Activated naive CD8-positive, alpha-beta T cell treated with anti-CD3 and anti-CD28 coated beads for 36 hours (primary cell): ENCODE data around the gene ALLC. TPM values are rescaled to one million over a fixed set of nuclear protein-coding genes. Genes with fewer than 3 reads are reported as not detected.

Source experiments
- DNase-seq: peaks from one replicate; pipeline ENCODE4 v3.0.0; 2021
- H3K27ac Mint-ChIP-seq: one replicate; pipeline ENCODE4 v1.8.0; 2022; ENCODE audit warnings: mild to moderate bottlenecking, moderate library complexity, mixed read lengths
- H3K27me3 Mint-ChIP-seq: one replicate; pipeline ENCODE4 v1.8.0; 2022; ENCODE audit warnings: mild to moderate bottlenecking, mixed read lengths
- H3K36me3 Mint-ChIP-seq: one replicate; pipeline ENCODE4 v1.8.0; 2021; ENCODE audit warnings: mild to moderate bottlenecking, mixed read lengths
- H3K4me1 Mint-ChIP-seq: one replicate; pipeline ENCODE4 v1.8.0; 2021; ENCODE audit warnings: mixed read lengths
- H3K4me3 Mint-ChIP-seq: one replicate; pipeline ENCODE4 v1.8.0; 2022; ENCODE audit warnings: mild to moderate bottlenecking, moderate library complexity, mixed read lengths
- H3K9me3 Mint-ChIP-seq: one replicate; pipeline ENCODE4 v1.8.0; 2022; ENCODE audit warnings: mixed read lengths
- total RNA-seq, 2 experiments: library from RNA; stranded (reverse); gene quantifications; one replicate each; pipeline ENCODE4 v1.2.3, GENCODE V29; 2021

ALLC gene
- total RNA-seq, 2 experiments from 2014 or later, result not detected

DNA sequence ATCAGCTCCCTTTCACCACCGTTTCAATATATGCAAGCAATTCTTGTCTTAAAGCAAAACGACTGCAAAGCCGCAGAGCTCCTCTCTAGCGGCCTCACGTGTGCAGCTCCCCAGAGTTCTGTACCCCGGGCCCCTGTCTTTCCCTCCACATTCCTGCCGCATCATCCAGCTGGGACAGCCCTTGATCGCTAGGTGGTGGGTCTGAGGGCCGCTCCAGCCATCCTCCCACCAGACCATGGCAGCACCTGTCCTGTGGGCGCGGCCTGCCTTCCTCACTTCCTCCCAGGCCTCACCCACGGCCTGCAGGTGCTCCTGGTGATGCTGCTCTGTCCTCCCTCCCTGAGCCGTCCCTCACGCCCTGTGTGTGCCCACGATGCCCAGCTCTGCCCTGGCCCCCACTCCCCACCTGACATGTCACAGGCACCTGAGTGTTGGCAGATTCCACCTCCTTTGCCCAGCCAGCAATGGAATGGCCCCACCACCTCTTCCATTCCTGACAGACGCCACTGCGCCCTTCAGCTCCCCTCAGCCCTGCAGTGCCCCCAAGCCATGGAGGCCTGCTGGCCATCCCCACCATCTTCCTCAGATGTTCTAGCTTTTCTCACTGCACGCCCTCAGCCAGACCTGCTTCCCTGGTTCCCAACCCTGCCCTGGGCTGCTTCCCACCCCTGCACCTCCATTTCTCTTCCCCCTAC lies 15.3 kb upstream of the ALLC start:
- Mint-ChIP-seq H3K4me1 (peaks cover 9% of the 10 kb centered on the region), H3K27me3 (no peaks in the 10 kb centered on the region), H3K4me3 (no peak overlapping the region), H3K9me3 (no peaks in the 10 kb centered on the region), H3K27ac (peak overlapping the region; percentile 18), H3K36me3 (no peaks in the 10 kb centered on the region)
- DNase-seq, result no peak

GRCh38 chr2:3643371-3644245 lies 14.4 kb upstream of the ALLC start:
- H3K27ac Mint-ChIP-seq, result no peak overlapping the region
- H3K4me3 Mint-ChIP-seq, result no peak overlapping the region
- H3K9me3 Mint-ChIP-seq, result no peaks in the 10 kb centered on the region
- no peaks in the 10 kb centered on the region for H3K27me3 Mint-ChIP-seq
- DNase-seq, result no peak
- peaks cover 6% of the 10 kb centered on the region for H3K4me1 Mint-ChIP-seq
- no peaks in the 10 kb centered on the region for H3K36me3 Mint-ChIP-seq

DNA sequence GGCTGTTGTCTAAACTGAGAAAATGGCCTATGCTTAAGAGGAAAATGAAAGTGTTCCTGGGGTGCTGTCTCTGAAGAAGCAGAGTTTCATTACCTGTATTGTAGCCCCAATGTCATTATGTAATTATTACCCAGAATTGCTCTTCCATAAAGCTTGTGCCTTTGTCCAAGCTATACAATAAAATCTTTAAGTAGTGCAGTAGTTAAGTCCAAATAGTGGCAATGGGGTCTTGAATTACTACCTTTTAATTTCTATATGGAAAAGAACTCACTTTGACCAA lies 13.8 kb upstream of the ALLC start:
- Mint-ChIP-seq H3K4me3 (no peak overlapping the region), H3K4me1 (peaks cover 1% of the 10 kb centered on the region), H3K27me3 (no peaks in the 10 kb centered on the region), H3K9me3 (no peaks in the 10 kb centered on the region), H3K36me3 (no peaks in the 10 kb centered on the region), H3K27ac (no peak overlapping the region)
- no peak for DNase-seq

DNA sequence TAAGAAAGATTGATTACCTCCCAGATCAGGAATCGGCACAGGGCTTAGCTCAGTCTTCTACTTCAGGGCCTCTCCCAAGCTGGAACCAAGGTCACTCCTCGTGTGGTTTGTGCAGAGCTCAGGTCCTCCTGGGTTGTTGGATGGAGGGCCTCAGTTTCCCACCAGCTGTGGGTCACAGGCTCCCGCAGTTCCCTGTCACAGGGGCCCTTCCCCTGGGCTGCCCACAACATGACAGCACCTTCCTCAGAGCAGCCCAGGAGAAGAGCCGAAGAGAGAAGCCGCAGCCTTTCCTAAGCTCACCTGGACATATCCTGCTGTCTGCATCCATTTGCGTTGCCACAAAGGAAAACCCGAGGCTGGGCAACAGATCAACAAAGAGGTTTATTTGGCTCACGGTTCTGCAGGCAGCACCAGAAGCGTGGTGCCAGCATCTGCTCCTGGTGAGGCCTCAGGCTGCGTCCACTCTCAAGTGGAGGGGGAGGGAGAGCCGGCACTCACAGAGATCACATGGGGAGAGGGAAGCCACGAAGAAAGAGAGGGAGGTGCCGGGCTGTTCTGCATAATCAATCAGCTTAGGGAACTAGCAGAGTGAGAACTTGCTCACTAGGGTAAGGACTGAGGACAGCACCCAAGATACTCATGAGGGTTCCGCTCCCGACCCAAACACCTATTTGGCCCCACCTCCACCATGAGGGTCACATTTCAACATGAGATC lies 13.0 kb upstream of the ALLC start:
- H3K9me3 Mint-ChIP-seq, result no peaks in the 10 kb centered on the region
- H3K4me3 Mint-ChIP-seq, result no peak overlapping the region
- H3K27ac Mint-ChIP-seq, result no peak overlapping the region
- no peaks in the 10 kb centered on the region for H3K36me3 Mint-ChIP-seq
- H3K27me3 Mint-ChIP-seq, result no peaks in the 10 kb centered on the region
- DNase-seq, result no peak
- no peaks in the 10 kb centered on the region for H3K4me1 Mint-ChIP-seq

DNA sequence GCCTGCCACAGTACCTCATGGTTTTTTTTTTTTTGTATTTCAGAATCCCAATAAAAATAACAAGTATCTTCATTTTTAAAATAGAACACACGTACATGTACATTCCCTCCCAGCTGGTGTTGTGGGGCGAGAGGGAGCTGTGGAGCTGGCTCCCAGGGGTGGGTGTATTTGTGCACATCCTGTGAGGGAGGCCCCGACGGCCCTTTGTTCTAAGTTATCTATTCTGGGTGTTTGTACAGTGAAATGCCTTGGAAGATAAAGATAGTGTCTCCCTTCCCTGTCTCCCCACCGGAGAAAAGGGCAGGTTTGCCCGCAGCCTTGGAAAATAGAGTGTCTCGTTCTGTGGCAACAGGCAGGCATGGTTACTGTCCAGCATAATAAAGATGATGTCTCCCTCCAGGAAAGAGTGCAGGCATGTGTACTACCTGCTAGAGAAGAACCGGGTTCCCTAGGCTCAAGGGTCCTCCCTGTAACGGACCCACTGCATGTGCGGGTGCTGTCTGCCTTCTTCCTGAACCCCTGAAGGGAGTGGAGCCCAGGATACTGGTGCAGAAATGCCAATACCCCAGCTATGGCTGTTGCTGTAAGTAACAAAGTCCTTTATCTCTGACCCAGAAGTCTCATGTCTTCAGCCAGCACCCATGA lies 12.1 kb upstream of the ALLC start:
- Mint-ChIP-seq H3K27me3 (no peaks in the 10 kb centered on the region), H3K27ac (no peak overlapping the region), H3K4me1 (peaks cover 2% of the 10 kb centered on the region), H3K36me3 (no peaks in the 10 kb centered on the region), H3K9me3 (no peaks in the 10 kb centered on the region), H3K4me3 (no peak overlapping the region)
- no peak for DNase-seq

GRCh38 chr2:3646446-3646845 lies 11.6 kb upstream of the ALLC start:
- H3K27me3 Mint-ChIP-seq, result no peaks in the 10 kb centered on the region
- H3K36me3 Mint-ChIP-seq, result no peaks in the 10 kb centered on the region
- no peak overlapping the region for H3K27ac Mint-ChIP-seq

GRCh38 chr2:3647246-3647645 lies 10.8 kb upstream of the ALLC start:
- Mint-ChIP-seq H3K27ac (no peak overlapping the region), H3K36me3 (no peaks in the 10 kb centered on the region), H3K27me3 (no peaks in the 10 kb centered on the region), H3K4me3 (no peak overlapping the region), H3K4me1 (peaks cover 11% of the 10 kb centered on the region), H3K9me3 (no peaks in the 10 kb centered on the region)
- DNase-seq, result no peak

More at GRCh38 chr2:3646446-3646845, 11.6 kb upstream of the ALLC start:
- Mint-ChIP-seq H3K9me3 (no peaks in the 10 kb centered on the region), H3K4me1 (peaks cover 6% of the 10 kb centered on the region), H3K4me3 (no peak overlapping the region)
- no peak for DNase-seq

- Mint-ChIP-seq H3K36me3 (no peaks in the 10 kb centered on the region), H3K4me1 (peaks cover 12% of the 10 kb centered on the region), H3K27me3 (no peaks in the 10 kb centered on the region), H3K9me3 (no peaks in the 10 kb centered on the region), H3K4me3 (no peak overlapping the region), H3K27ac (no peak overlapping the region)
- DNase-seq, result no peak
These were observed 10.0 kb upstream of the ALLC start for GRCh38 chr2:3647831-3648651.

- Mint-ChIP-seq H3K27ac (no peak overlapping the region), H3K36me3 (no peaks in the 10 kb centered on the region), H3K9me3 (no peaks in the 10 kb centered on the region), H3K4me1 (peaks cover 12% of the 10 kb centered on the region), H3K4me3 (no peak overlapping the region), H3K27me3 (no peaks in the 10 kb centered on the region)
- no peak for DNase-seq
These were observed 9.3 kb upstream of the ALLC start for GRCh38 chr2:3648652-3649177.

DNA sequence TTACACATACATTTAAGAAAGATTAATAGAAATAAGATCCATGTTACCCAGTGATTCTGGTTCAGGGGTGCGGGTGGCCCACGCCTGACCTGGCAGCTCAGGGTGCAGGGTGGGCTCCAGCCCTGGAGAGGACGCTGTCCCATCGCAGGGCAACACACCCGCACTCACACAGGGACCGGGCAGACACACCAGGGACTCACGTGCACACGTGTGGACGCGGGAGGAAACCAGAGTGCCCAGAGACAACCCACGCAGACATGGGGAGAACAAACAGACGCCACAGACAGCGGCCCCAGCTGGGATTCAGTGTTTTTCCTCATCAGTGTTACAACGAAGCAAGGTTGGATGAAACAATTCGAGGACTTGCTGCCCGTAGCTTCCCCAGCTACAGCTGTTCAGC lies 8.4 kb upstream of the ALLC start:
- Mint-ChIP-seq H3K9me3 (no peaks in the 10 kb centered on the region), H3K36me3 (no peaks in the 10 kb centered on the region), H3K4me1 (peaks cover 12% of the 10 kb centered on the region), H3K27ac (no peak overlapping the region), H3K4me3 (no peak overlapping the region), H3K27me3 (no peaks in the 10 kb centered on the region)
- no peak for DNase-seq

DNA sequence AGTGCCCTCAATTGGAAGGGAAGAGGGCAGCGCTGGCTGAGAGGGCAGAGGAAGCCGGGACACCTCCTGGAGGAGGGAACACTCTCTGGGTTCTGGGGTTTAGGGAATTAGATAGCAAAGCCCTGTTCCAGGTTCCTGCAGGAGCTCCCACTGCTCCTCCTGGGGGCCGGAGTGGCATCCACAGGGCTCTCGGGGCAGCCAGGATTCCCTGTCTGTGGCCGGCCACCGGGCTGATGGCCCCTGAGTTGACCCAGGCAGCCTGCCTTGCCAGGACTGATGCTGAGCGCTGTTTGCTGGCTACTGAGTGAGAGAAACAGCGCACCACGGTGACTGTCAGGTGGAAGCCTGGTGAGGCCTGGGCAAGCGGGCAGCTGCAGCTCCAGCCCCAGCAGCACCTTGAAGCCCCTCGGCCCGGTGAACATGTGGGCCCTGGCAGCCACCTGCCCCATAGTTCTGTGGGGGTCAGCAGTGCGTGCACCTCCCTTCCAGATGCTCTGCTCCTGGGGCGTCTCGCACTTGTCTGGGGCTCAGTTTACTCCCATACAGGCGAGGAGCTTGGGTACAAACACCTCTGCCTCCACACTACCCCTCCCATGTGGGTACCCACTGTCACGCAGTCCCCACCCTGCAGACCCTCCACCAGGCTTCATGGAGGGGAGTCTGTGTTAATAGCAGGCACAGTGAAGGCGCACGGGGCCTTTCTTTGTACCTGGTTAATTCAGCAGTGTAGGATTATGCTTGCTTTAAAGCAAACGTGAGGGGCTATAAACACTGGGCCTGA lies 7.7 kb upstream of the ALLC start:
- peak overlapping the region; percentile 79 for H3K4me3 Mint-ChIP-seq

GRCh38 chr2:3651691-3652648 lies 6.0 kb upstream of the ALLC start:
- peaks cover 12% of the 10 kb centered on the region for H3K4me1 Mint-ChIP-seq
- H3K4me3 Mint-ChIP-seq, result peak overlapping the region; percentile 79
- peak overlapping the region; percentile 99 for H3K27ac Mint-ChIP-seq
- H3K36me3 Mint-ChIP-seq, result no peaks in the 10 kb centered on the region
- H3K9me3 Mint-ChIP-seq, result no peaks in the 10 kb centered on the region
- peak; percentile 87 for DNase-seq
- no peaks in the 10 kb centered on the region for H3K27me3 Mint-ChIP-seq

More for the DNA sequence above, 7.7 kb upstream of the ALLC start:
- no peak for DNase-seq
- H3K36me3 Mint-ChIP-seq, result no peaks in the 10 kb centered on the region
- H3K4me1 Mint-ChIP-seq, result peaks cover 12% of the 10 kb centered on the region
- H3K9me3 Mint-ChIP-seq, result no peaks in the 10 kb centered on the region
- H3K27me3 Mint-ChIP-seq, result no peaks in the 10 kb centered on the region
- H3K27ac Mint-ChIP-seq, result peak overlapping the region; percentile 99
